IMR-90 (cell line): ENCODE results near the gene FNDC3B. TPM values are rescaled to one million over a fixed set of nuclear protein-coding genes. Genes with fewer than 3 reads are reported as not detected.

Experiments
- ATAC-seq: fragments of 200-7000 bp; cut with Tn5 transposase; 2 replicates; pipeline ENCODE4 v1.9.1; 2020; ENCODE audit warnings: low read depth, mild to moderate bottlenecking, moderate library complexity
- BruUV-seq: library from RNA; stranded (reverse); fragments of 400-500 nt; replicated peaks from 2 replicates; lab custom pipeline; 2021; lab: Mats Ljungman, UMichigan
- CTCF ChIA-PET: fragments of 300-600 bp; formaldehyde crosslinking; extraction: SDS; loops from one replicate; lab custom pipeline; 2021; ENCODE audit warnings: antibody characterized with exemption; lab: Yijun Ruan, JAX
- POLR2A ChIA-PET: fragments of 300-600 bp; sonication (Branson Sonifier 250); formaldehyde crosslinking; loops from one replicate; lab custom pipeline; 2022; ENCODE audit warnings: antibody characterized with exemption; ENCODE audit not compliant: unreplicated experiment; lab: Charles Lee
- DNase-seq: peaks from one replicate; pipeline ENCODE4 v3.0.0; 2013
- H2AFZ ChIP-seq: replicated peaks from 2 replicates; pipeline ENCODE3; 2013; ENCODE audit warnings: low read length, mild to moderate bottlenecking; ENCODE audit not compliant: poor library complexity
- H2AK5ac ChIP-seq: 2 replicates; pipeline ENCODE4 v1.6.1; 2013; ENCODE audit warnings: low read depth, low read length, inconsistent platforms
- H2AK9ac ChIP-seq: replicated peaks from 2 replicates; pipeline ENCODE3; 2013; ENCODE audit warnings: mild to moderate bottlenecking, low read depth, low read length, moderate library complexity; ENCODE audit not compliant: poor library complexity
- H2BK120ac ChIP-seq: 2 replicates; pipeline ENCODE4 v1.6.1; 2013; ENCODE audit warnings: low read depth, low read length, inconsistent platforms
- H2BK15ac ChIP-seq: 3 replicates; pipeline ENCODE4 v1.6.1; 2013; ENCODE audit warnings: low read depth, low read length, inconsistent platforms
- H2BK20ac ChIP-seq: 2 replicates; pipeline ENCODE4 v1.6.1; 2013; ENCODE audit warnings: low read depth, mild to moderate bottlenecking, inconsistent platforms, low read length, moderate library complexity
- H2BK5ac ChIP-seq: 2 replicates; pipeline ENCODE4 v1.6.1; 2013; ENCODE audit warnings: mild to moderate bottlenecking, low read depth, low read length, inconsistent platforms; ENCODE audit not compliant: poor library complexity, severe bottlenecking
- H3K14ac ChIP-seq: replicated peaks from 2 replicates; pipeline ENCODE4 v1.6.1; 2013; ENCODE audit warnings: low read depth, low read length, inconsistent platforms
- H3K18ac ChIP-seq: 2 replicates; pipeline ENCODE4 v1.6.1; 2013; ENCODE audit warnings: low read depth, low read length, control low read depth
- H3K23ac ChIP-seq: 2 replicates; pipeline ENCODE4 v1.6.1; 2013; ENCODE audit warnings: low read depth, low read length, inconsistent platforms
- H3K27ac ChIP-seq: 2 replicates; pipeline ENCODE4 v1.5.1; 2013; ENCODE audit warnings: mild to moderate bottlenecking, control low read depth, low read length; ENCODE audit not compliant: insufficient read depth
- H3K27me3 ChIP-seq: 2 replicates; pipeline ENCODE4 v1.6.1; 2013; ENCODE audit warnings: low read length; ENCODE audit not compliant: control insufficient read depth, insufficient read depth
- H3K36me3 ChIP-seq: 2 replicates; pipeline ENCODE4 v1.6.1; 2013; ENCODE audit warnings: low read length, mixed read lengths; ENCODE audit not compliant: control insufficient read depth, insufficient read depth
- H3K4ac ChIP-seq: 2 replicates; pipeline ENCODE4 v1.6.1; 2013; ENCODE audit warnings: low read depth, low read length, inconsistent platforms
- H3K4me1 ChIP-seq: 2 replicates; pipeline ENCODE4 v1.6.1; 2013; ENCODE audit warnings: low read length, mixed read lengths; ENCODE audit not compliant: control insufficient read depth, insufficient read depth
- H3K4me2 ChIP-seq: 2 replicates; pipeline ENCODE4 v1.6.1; 2013; ENCODE audit warnings: low read depth, mild to moderate bottlenecking, control low read depth, low read length, moderate library complexity
- H3K4me3 ChIP-seq: 2 replicates; pipeline ENCODE4 v1.5.1; 2013; ENCODE audit warnings: low read depth, mild to moderate bottlenecking, control low read depth, low read length, moderate library complexity; ENCODE audit not compliant: insufficient read depth
- H3K56ac ChIP-seq: 2 replicates; pipeline ENCODE4 v1.6.1; 2013; ENCODE audit warnings: low read length, inconsistent platforms; ENCODE audit not compliant: insufficient read depth; ENCODE audit errors: extremely low read depth
- H3K79me1 ChIP-seq, 2 experiments: 2 replicates each; pipeline ENCODE4 v1.6.1; 2013; ENCODE audit warnings: low read length in 2 of 2, inconsistent platforms in 1 of 2, low read depth in 1 of 2
- H3K9ac ChIP-seq: 2 replicates; pipeline ENCODE4 v1.6.1; 2013; ENCODE audit warnings: low read depth, low read length, control low read depth
- H3K9me1 ChIP-seq: 2 replicates; pipeline ENCODE4 v1.6.1; 2013; ENCODE audit warnings: low read length, inconsistent platforms; ENCODE audit not compliant: insufficient read depth
- H3K9me3 ChIP-seq: 2 replicates; pipeline ENCODE4 v1.6.1; 2013; ENCODE audit warnings: low read length; ENCODE audit not compliant: control insufficient read depth, insufficient read depth
- H4K20me1 ChIP-seq: 2 replicates; pipeline ENCODE4 v1.6.1; 2013; ENCODE audit warnings: low read length, inconsistent platforms; ENCODE audit not compliant: insufficient read depth
- H4K5ac ChIP-seq: 2 replicates; pipeline ENCODE4 v1.6.1; 2013; ENCODE audit warnings: mild to moderate bottlenecking, low read depth, low read length, control low read depth
- H4K8ac ChIP-seq, 2 experiments: 2 replicates each; pipeline ENCODE4 v1.6.1; 2013; ENCODE audit warnings: low read depth in 2 of 2, low read length in 2 of 2, control low read depth in 1 of 2, inconsistent platforms in 1 of 2
- H4K91ac ChIP-seq: 2 replicates; pipeline ENCODE4 v1.6.1; 2013; ENCODE audit warnings: low read depth, low read length, inconsistent platforms; ENCODE audit not compliant: insufficient read depth
- CEBPB ChIP-seq: IDR thresholded peaks from 2 replicates; pipeline ENCODE4 v1.6.1; 2012; ENCODE audit warnings: low read depth, low read length, improper control_type of control experiment
- NFE2L2 ChIP-seq: fragments of 150-350 bp; IDR thresholded peaks from 2 replicates; pipeline ENCODE4 v1.6.1; 2016; ENCODE audit warnings: low read depth, mild to moderate bottlenecking, low read length
- POLR2A ChIP-seq: IDR thresholded peaks from 2 replicates; pipeline ENCODE4 v1.6.1; 2012; ENCODE audit warnings: mild to moderate bottlenecking, low read depth, low read length
- RCOR1 ChIP-seq: IDR thresholded peaks from 2 replicates; pipeline ENCODE4 v1.6.1; 2012; ENCODE audit warnings: mild to moderate bottlenecking, low read length, improper control_type of control experiment; ENCODE audit not compliant: insufficient replicate concordance
- WGBS, 2 experiments: methylation state at CpG; one replicate each; pipeline versions ENCODE4 v1.1.5 to v1.1.7; 2013; ENCODE audit warnings: missing lambda C conversion rate in 2 of 2; ENCODE audit not compliant: insufficient read length in 1 of 2; ENCODE audit errors: extremely low coverage in 2 of 2; 5-methylcytosine and 5-hydroxymethylcytosine counted together
- dilution Hi-C: fragments of 300-500 bp; cut with HindIII; formaldehyde crosslinking; loops from one replicate; pipeline ENCODE4 v1.14.3; 2018; ENCODE audit warnings: low sequenced_read_pairs; ENCODE audit not compliant: unreplicated experiment
- in situ Hi-C: fragments of 300-500 bp; cut with MboI; formaldehyde crosslinking; loops from 3 replicates; pipeline ENCODE4 v1.14.3; 2019; ENCODE audit warnings: low sequenced_read_pairs, inconsistent platforms, mixed read lengths
- intact Hi-C: fragments of 100-400 bp; cut with micrococcal nuclease; formaldehyde crosslinking; loops from 2 replicates; pipeline ENCODE4 v1.10.0; 2022
- polyA plus RNA-seq, 3 experiments: library from polyadenylated mRNA; depleted of rRNA; stranded (reverse); fragments of >200 nt; gene quantifications; 2 replicates each; pipeline ENCODE4 v1.2.3, GENCODE V29; 2012; ENCODE audit warnings: low replicate concordance in 1 of 3
- total RNA-seq: library from RNA; depleted of rRNA; stranded (reverse); fragments of >200 nt; gene quantifications from 2 replicates; pipeline ENCODE4 v1.2.3, GENCODE V29; 2012
- TF ChIP-seq, protein P1 (sequence below): conservative IDR thresholded peaks from 2 replicates; pipeline ENCODE4 v1.5.1; 2012; ENCODE audit warnings: mild to moderate bottlenecking, low read depth, low read length, improper control_type of control experiment

The FNDC3B gene
- total and polyA plus RNA-seq, 2 of the 4 experiments (the other 2 are of a cell fraction): 23.9 to 150 TPM

- H2AFZ ChIP-seq: no peak overlapping the region
- H3K27ac ChIP-seq: no peak overlapping the region; the same call in 1 of the 2 replicates
- peaks cover 14% of the 10 kb centered on the region for H3K4me1 ChIP-seq
- H3K23ac ChIP-seq: peak overlapping the region; percentile 48; the same call in 1 of the 2 replicates
- TF ChIP-seq, protein P1, sequence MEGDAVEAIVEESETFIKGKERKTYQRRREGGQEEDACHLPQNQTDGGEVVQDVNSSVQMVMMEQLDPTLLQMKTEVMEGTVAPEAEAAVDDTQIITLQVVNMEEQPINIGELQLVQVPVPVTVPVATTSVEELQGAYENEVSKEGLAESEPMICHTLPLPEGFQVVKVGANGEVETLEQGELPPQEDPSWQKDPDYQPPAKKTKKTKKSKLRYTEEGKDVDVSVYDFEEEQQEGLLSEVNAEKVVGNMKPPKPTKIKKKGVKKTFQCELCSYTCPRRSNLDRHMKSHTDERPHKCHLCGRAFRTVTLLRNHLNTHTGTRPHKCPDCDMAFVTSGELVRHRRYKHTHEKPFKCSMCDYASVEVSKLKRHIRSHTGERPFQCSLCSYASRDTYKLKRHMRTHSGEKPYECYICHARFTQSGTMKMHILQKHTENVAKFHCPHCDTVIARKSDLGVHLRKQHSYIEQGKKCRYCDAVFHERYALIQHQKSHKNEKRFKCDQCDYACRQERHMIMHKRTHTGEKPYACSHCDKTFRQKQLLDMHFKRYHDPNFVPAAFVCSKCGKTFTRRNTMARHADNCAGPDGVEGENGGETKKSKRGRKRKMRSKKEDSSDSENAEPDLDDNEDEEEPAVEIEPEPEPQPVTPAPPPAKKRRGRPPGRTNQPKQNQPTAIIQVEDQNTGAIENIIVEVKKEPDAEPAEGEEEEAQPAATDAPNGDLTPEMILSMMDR: no peak
- TF ChIP-seq NFE2L2 (no peak), RCOR1 (no peak), POLR2A (no peak), CEBPB (peak; percentile 62)
- H2AK5ac ChIP-seq: no peak overlapping the region
- no peaks in the 10 kb centered on the region for H3K27me3 ChIP-seq
- in situ Hi-C loops: no loop called here
- BruUV-seq: no TSS peak
- no peak overlapping the region for H3K14ac ChIP-seq
- POLR2A ChIA-PET: no interaction called here
- no peaks in the 10 kb centered on the region for H3K9me3 ChIP-seq
- no peak overlapping the region for H4K5ac ChIP-seq
- H3K18ac ChIP-seq: no peak overlapping the region
- dilution Hi-C loops: no loop called here
- no CpG with 5 or more reads among the region's 4 CpGs for WGBS, 2 experiments
- no peak overlapping the region for H3K9ac ChIP-seq
- peaks cover 32 to 85% of the 10 kb centered on the region in 2 experiments for H3K79me1 ChIP-seq
- peaks cover 24% of the 10 kb centered on the region for H3K9me1 ChIP-seq
- intact Hi-C loops: no loop called here
- ATAC-seq: no peak; the same call in 1 of the 2 replicates
- H2BK5ac ChIP-seq: peak overlapping the region; percentile 43
- 0 out of 4 replicates have a peak overlapping the region, but pooled peaks of 1 of the 2 experiments have one; percentile 5 for H4K8ac ChIP-seq
- DNase-seq: peak; percentile 28
- no peak overlapping the region for H2BK20ac ChIP-seq
- peaks cover 95% of the 10 kb centered on the region for H4K20me1 ChIP-seq
- no peak overlapping the region for H2BK15ac ChIP-seq
- H3K56ac ChIP-seq: no peak overlapping the region
- H2BK120ac ChIP-seq: no peak overlapping the region
- peak overlapping the region; percentile 55 for H3K4me2 ChIP-seq
- H4K91ac ChIP-seq: no peak overlapping the region
- CTCF ChIA-PET: no interaction called here
- H2AK9ac ChIP-seq: no peak overlapping the region
- H3K4me3 ChIP-seq: no peak overlapping the region
- peaks cover 5% of the 10 kb centered on the region; the same call in 1 of the 2 replicates for H3K36me3 ChIP-seq
- no peak overlapping the region for H3K4ac ChIP-seq
Measured at GRCh38 chr3:172061724-172062184, 22.4 kb downstream of the FNDC3B start.
